ENCODE results near the gene ARMH3. TPM values are rescaled to one million over a fixed set of nuclear protein-coding genes. Genes with fewer than 3 reads are reported as not detected.
A peak's percentile ranks its signal among the peaks of the same experiment; 100 is the strongest.

Gene ARMH3
- total RNA-seq, 1 experiment from 2014 or later: 30.6 TPM

GRCh38 chr10:101816913-101817336, 239.0 kb downstream of the ARMH3 start:
- H3K27ac ChIP-seq (ENCODE audit: low read length): peak overlapping the region; percentile 88
- intact Hi-C loops (cut with micrococcal nuclease; ENCODE audit: unreplicated experiment): no loop called here
- peaks cover 26% of the 10 kb centered on the region for H3K36me3 ChIP-seq (ENCODE audit: control insufficient read depth, insufficient read depth, low read length)
- BruUV-seq (replicated peaks): TSS peak; percentile 50
- H3K4me3 ChIP-seq (ENCODE audit: low read depth in 2 of 2, low read length in 2 of 2): peak overlapping the region; percentile 84 to 98
- CTCF ChIA-PET: interaction anchor here (0.6 kb wide), 1 partner anchor 14 kb away, joined by 5 read pairs; no protein-coding TSS in a partner anchor
- no peaks in the 10 kb centered on the region for H3K9me3 ChIP-seq (ENCODE audit: control insufficient read depth, insufficient read depth, low read depth, low read length)
- peaks cover 15% of the 10 kb centered on the region for H3K4me1 ChIP-seq (ENCODE audit: control insufficient read depth, insufficient read depth, low read length)
- in situ Hi-C loops (cut with HindIII; ENCODE audit: low pct_unique_long_range_greater_than_20kb, low sequenced_read_pairs): no loop called here
- no peak for ATAC-seq
- no peak for DNase-seq (ENCODE audit: low read depth, low spot score)
- H3K27me3 ChIP-seq (ENCODE audit: control insufficient read depth, insufficient read depth, low read length): no peaks in the 10 kb centered on the region
- POLR2A ChIA-PET: interaction anchor here (0.7 kb wide), 1 partner anchor 726 kb away, joined by 11 read pairs; no protein-coding TSS in a partner anchor
- no peak for TF ChIP-seq POLR2AphosphoS5 (IDR thresholded peaks at IDR 0.05; ENCODE audit: low read depth, low read length)
- TF ChIP-seq CTCF (IDR thresholded peaks at IDR 0.05): no peak
- TF ChIP-seq REST (IDR thresholded peaks at IDR 0.05; ENCODE audit: insufficient read depth in 1 of 2, low read depth in 2 of 2, low read length in 1 of 2): no peak
- TF ChIP-seq TCF7L2 (IDR thresholded peaks at IDR 0.05; ENCODE audit: low read depth, low read length): no peak
- TF ChIP-seq SIN3A (IDR thresholded peaks at IDR 0.05; ENCODE audit: borderline replicate concordance, insufficient read depth, low read depth, low read length): no peak

GRCh38 chr10:101816376-101816775, 239.6 kb downstream of the ARMH3 start:
- no TSS peak for BruUV-seq (replicated peaks)
- intact Hi-C loops (cut with micrococcal nuclease; ENCODE audit: unreplicated experiment) (no loop called here), in situ Hi-C loops (cut with HindIII; ENCODE audit: low pct_unique_long_range_greater_than_20kb, low sequenced_read_pairs) (no loop called here)
- TF ChIP-seq SIN3A (IDR thresholded peaks at IDR 0.05; ENCODE audit: borderline replicate concordance, insufficient read depth, low read depth, low read length) (no peak), POLR2AphosphoS5 (IDR thresholded peaks at IDR 0.05; ENCODE audit: low read depth, low read length) (peak; percentile 3; the same call in 1 of the 2 replicates), REST (IDR thresholded peaks at IDR 0.05; ENCODE audit: insufficient read depth in 1 of 2, low read depth in 2 of 2, low read length in 1 of 2) (no peak)
- DNase-seq (ENCODE audit: low read depth, low spot score) (no peak), ATAC-seq (no peak)
- peaks cover 15% of the 10 kb centered on the region for H3K4me1 ChIP-seq (ENCODE audit: control insufficient read depth, insufficient read depth, low read length)
- peaks cover 30% of the 10 kb centered on the region for H3K36me3 ChIP-seq (ENCODE audit: control insufficient read depth, insufficient read depth, low read length)
- POLR2A ChIA-PET: no interaction called here
- CTCF ChIA-PET: interaction anchor here (0.6 kb wide), 1 partner anchor 13 kb away, joined by 5 read pairs; no protein-coding TSS in a partner anchor
- no peaks in the 10 kb centered on the region for H3K27me3 ChIP-seq (ENCODE audit: control insufficient read depth, insufficient read depth, low read length)
- H3K9me3 ChIP-seq (ENCODE audit: control insufficient read depth, insufficient read depth, low read depth, low read length): no peaks in the 10 kb centered on the region
- peak overlapping the region; percentile 84 to 98 for H3K4me3 ChIP-seq (ENCODE audit: low read depth in 2 of 2, low read length in 2 of 2)
- H3K27ac ChIP-seq (ENCODE audit: low read length): peak overlapping the region; percentile 88

Measured in Panc1 (cell line).